ENCODE data around the gene AIRE. TPM values are rescaled to one million over a fixed set of nuclear protein-coding genes. Genes with fewer than 3 reads are reported as not detected.
A peak's percentile ranks its signal among the peaks of the same experiment; 100 is the strongest.
"Not testable (repeated sequence)": the region's sequence is repeated elsewhere in the genome, so short reads cannot be mapped to it uniquely, and the experiment has no call there.

AIRE gene
- polyA plus RNA-seq (2013, experiment 1 of 2) = 0.03 TPM
- 0.05 TPM for polyA plus RNA-seq (2013, experiment 2 of 2)

DNA sequence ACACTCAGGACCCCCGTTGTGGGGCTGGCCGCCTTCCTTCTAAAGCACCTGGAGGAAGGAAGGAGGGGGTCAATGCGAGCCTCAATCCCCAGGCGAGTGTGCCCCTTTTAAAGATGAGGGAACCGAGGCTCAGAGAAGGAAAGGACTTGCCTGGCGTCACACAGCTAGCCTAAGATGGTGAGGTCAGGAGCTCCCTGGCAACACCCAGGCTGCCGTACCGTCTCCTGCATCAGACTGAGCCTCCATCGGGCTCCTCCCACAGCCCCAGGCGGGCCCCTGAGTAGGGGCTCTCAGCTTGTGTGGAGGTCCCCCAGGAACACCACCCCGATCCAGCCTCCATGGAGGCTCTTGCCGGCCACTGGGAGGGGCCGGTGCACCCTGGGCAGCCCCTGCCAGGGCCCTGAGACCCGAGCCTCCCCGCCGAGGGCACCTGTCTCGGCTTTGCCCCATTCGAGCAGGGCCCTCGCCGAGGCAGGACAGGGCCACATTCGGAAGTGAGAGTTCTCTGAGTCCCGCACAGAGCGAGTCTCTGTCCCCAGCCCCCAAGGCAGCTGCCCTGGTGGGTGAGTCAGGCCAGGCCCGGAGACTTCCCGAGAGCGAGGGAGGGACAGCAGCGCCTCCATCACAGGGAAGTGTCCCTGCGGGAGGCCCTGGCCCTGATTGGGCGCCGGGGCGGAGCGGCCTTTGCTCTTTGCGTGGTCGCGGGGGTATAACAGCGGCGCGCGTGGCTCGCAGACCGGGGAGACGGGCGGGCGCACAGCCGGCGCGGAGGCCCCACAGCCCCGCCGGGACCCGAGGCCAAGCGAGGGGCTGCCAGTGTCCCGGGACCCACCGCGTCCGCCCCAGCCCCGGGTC lies at the start of gene AIRE:
Gene AIRE (plus strand): TSS at position 739 of the 855 bp plus-strand sequence. CDS start 131 bp downstream, outside the sequence.
- Histone ChIP-seq H3K27ac (ENCODE audit: low read length, poor library complexity, severe bottlenecking) (no peak within 1 kb of the TSS), H3K27me3 (ENCODE audit: control insufficient read depth in 1 of 2, insufficient read depth in 1 of 2, low read length in 2 of 2) (peaks cover 57 to 62% of the 10 kb centered on the region in 2 experiments), H2AK5ac (ENCODE audit: low read length, severe bottlenecking) (no peak within 1 kb of the TSS), H2BK120ac (ENCODE audit: low read depth, low read length) (no peak within 1 kb of the TSS), H2BK5ac (ENCODE audit: low read depth, low read length, poor library complexity, severe bottlenecking) (no peak within 1 kb of the TSS), H3K18ac (ENCODE audit: low read depth in 1 of 2, low read length in 2 of 2) (peak within 1 kb of the TSS in 1 of 2 experiments; percentile 55), H4K91ac (ENCODE audit: low read length) (no peak within 1 kb of the TSS), H3K4ac (ENCODE audit: low read depth in 1 of 2, low read length in 2 of 2) (no peak within 1 kb of the TSS), H2BK12ac (ENCODE audit: low read length in 2 of 2) (no peak within 1 kb of the TSS), H2BK15ac (ENCODE audit: low read depth, poor library complexity, severe bottlenecking) (no peak within 1 kb of the TSS), H3K4me1 (ENCODE audit: control insufficient read depth, insufficient read depth, low read depth, low read length) (peaks cover 8% of the 10 kb centered on the region), H3K4me3 (ENCODE audit: insufficient read depth in 1 of 2, low read depth in 1 of 2, low read length in 2 of 2) (no peak within 1 kb of the TSS), H3K9ac (ENCODE audit: low read length) (no peak within 1 kb of the TSS), H3K4me2 (ENCODE audit: low read length, poor library complexity, severe bottlenecking) (no peak within 1 kb of the TSS), H2AFZ (ENCODE audit: low read depth, low read length) (no peak within 1 kb of the TSS), H3K23ac (ENCODE audit: low read length in 2 of 2) (no peak within 1 kb of the TSS), H3K79me1 (replicated peaks; ENCODE audit: low read length, poor library complexity, severe bottlenecking) (no peaks in the 10 kb centered on the region), H3K14ac (ENCODE audit: low read length in 2 of 2) (no peak within 1 kb of the TSS), H4K8ac (ENCODE audit: low read length) (peak within 1 kb of the TSS; percentile 27), H3K36me3 (ENCODE audit: control insufficient read depth in 1 of 2, insufficient read depth in 2 of 2, low read depth in 1 of 2, low read length in 2 of 2) (no peaks in the 10 kb centered on the region), H3K9me3 (ENCODE audit: control insufficient read depth, low read length) (no peaks in the 10 kb centered on the region)
- DNase-seq = peak; percentile 57
- WGBS = 23% methylated on average over 43 of the region's 56 CpGs

DNA sequence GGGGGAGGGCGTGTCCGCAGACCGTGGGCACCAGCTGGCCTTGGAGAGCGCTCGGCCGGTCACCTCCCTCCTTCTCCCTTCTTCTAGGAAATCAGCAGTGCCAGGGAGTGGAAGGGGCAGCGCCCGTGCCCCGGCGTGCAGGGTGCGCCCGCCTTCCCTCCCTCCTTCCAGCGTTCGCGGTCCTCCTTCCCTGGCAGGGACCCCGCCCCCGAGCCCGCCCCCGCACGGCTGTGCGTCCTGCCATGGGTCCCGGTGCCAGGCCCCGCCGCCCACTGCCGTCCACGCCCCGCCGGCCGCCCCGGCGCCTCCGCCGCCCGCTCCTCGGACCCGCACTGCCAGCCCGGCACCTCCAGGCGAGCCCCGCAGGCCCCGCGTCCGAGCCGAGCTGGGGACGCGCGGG lies 45.3 kb upstream of the AIRE start:
- not testable (repeated sequence) for H3K14ac ChIP-seq (ENCODE audit: low read length in 2 of 2); H3K23ac ChIP-seq (ENCODE audit: low read length in 2 of 2); H3K9me3 ChIP-seq (ENCODE audit: control insufficient read depth, low read length); H3K18ac ChIP-seq (ENCODE audit: low read depth in 1 of 2, low read length in 2 of 2); H3K36me3 ChIP-seq (ENCODE audit: control insufficient read depth in 1 of 2, insufficient read depth in 2 of 2, low read depth in 1 of 2, low read length in 2 of 2); H2AK5ac ChIP-seq (ENCODE audit: low read length, severe bottlenecking); H3K27ac ChIP-seq (ENCODE audit: low read length, poor library complexity, severe bottlenecking); H3K4me3 ChIP-seq (ENCODE audit: insufficient read depth in 1 of 2, low read depth in 1 of 2, low read length in 2 of 2); H3K79me1 ChIP-seq (replicated peaks; ENCODE audit: low read length, poor library complexity, severe bottlenecking); H2BK12ac ChIP-seq (ENCODE audit: low read length in 2 of 2); H3K4me1 ChIP-seq (ENCODE audit: control insufficient read depth, insufficient read depth, low read depth, low read length); H3K27me3 ChIP-seq (ENCODE audit: control insufficient read depth in 1 of 2, insufficient read depth in 1 of 2, low read length in 2 of 2); H3K4ac ChIP-seq (ENCODE audit: low read depth in 1 of 2, low read length in 2 of 2); H4K8ac ChIP-seq (ENCODE audit: low read length); H2BK120ac ChIP-seq (ENCODE audit: low read depth, low read length); H3K4me2 ChIP-seq (ENCODE audit: low read length, poor library complexity, severe bottlenecking); H2BK5ac ChIP-seq (ENCODE audit: low read depth, low read length, poor library complexity, severe bottlenecking); H4K91ac ChIP-seq (ENCODE audit: low read length); H2AFZ ChIP-seq (ENCODE audit: low read depth, low read length); H3K9ac ChIP-seq (ENCODE audit: low read length); DNase-seq; H2BK15ac ChIP-seq (ENCODE audit: low read depth, poor library complexity, severe bottlenecking)
- WGBS = no CpG with 5 or more reads among the region's 46 CpGs

GRCh38 chr21:44240842-44241241 lies 44.8 kb upstream of the AIRE start, which contains the start of gene ICOSLG:
TSS of gene ICOSLG (minus strand) at chr21:44240943. CDS start at chr21:44240817, 126 bp downstream.
- no CpG with 5 or more reads among the region's 53 CpGs for WGBS
- not testable (repeated sequence) for H2BK5ac ChIP-seq (ENCODE audit: low read depth, low read length, poor library complexity, severe bottlenecking); H3K27ac ChIP-seq (ENCODE audit: low read length, poor library complexity, severe bottlenecking)

GRCh38 chr21:44241281-44241680 lies 44.4 kb upstream of the AIRE start:
- not testable (repeated sequence) for H3K36me3 ChIP-seq (ENCODE audit: control insufficient read depth in 1 of 2, insufficient read depth in 2 of 2, low read depth in 1 of 2, low read length in 2 of 2); H3K4me2 ChIP-seq (ENCODE audit: low read length, poor library complexity, severe bottlenecking); H3K4me3 ChIP-seq (ENCODE audit: insufficient read depth in 1 of 2, low read depth in 1 of 2, low read length in 2 of 2); H2BK120ac ChIP-seq (ENCODE audit: low read depth, low read length); H3K27me3 ChIP-seq (ENCODE audit: control insufficient read depth in 1 of 2, insufficient read depth in 1 of 2, low read length in 2 of 2); H3K4ac ChIP-seq (ENCODE audit: low read depth in 1 of 2, low read length in 2 of 2); DNase-seq; H3K23ac ChIP-seq (ENCODE audit: low read length in 2 of 2); H3K27ac ChIP-seq (ENCODE audit: low read length, poor library complexity, severe bottlenecking); H3K9ac ChIP-seq (ENCODE audit: low read length); H3K18ac ChIP-seq (ENCODE audit: low read depth in 1 of 2, low read length in 2 of 2); H2BK15ac ChIP-seq (ENCODE audit: low read depth, poor library complexity, severe bottlenecking); H2AK5ac ChIP-seq (ENCODE audit: low read length, severe bottlenecking); H2BK5ac ChIP-seq (ENCODE audit: low read depth, low read length, poor library complexity, severe bottlenecking); H3K4me1 ChIP-seq (ENCODE audit: control insufficient read depth, insufficient read depth, low read depth, low read length); H4K8ac ChIP-seq (ENCODE audit: low read length); H2AFZ ChIP-seq (ENCODE audit: low read depth, low read length); H2BK12ac ChIP-seq (ENCODE audit: low read length in 2 of 2); H3K9me3 ChIP-seq (ENCODE audit: control insufficient read depth, low read length); H3K14ac ChIP-seq (ENCODE audit: low read length in 2 of 2); H4K91ac ChIP-seq (ENCODE audit: low read length); H3K79me1 ChIP-seq (replicated peaks; ENCODE audit: low read length, poor library complexity, severe bottlenecking)
- no CpG with 5 or more reads among the region's 27 CpGs for WGBS

More at GRCh38 chr21:44240842-44241241, 44.8 kb upstream of the AIRE start, which contains the start of gene ICOSLG:
- not testable (repeated sequence) for H3K23ac ChIP-seq (ENCODE audit: low read length in 2 of 2); H3K27me3 ChIP-seq (ENCODE audit: control insufficient read depth in 1 of 2, insufficient read depth in 1 of 2, low read length in 2 of 2); H3K4me2 ChIP-seq (ENCODE audit: low read length, poor library complexity, severe bottlenecking); H2BK120ac ChIP-seq (ENCODE audit: low read depth, low read length); H4K91ac ChIP-seq (ENCODE audit: low read length); H3K9ac ChIP-seq (ENCODE audit: low read length); H4K8ac ChIP-seq (ENCODE audit: low read length); H3K9me3 ChIP-seq (ENCODE audit: control insufficient read depth, low read length); H3K79me1 ChIP-seq (replicated peaks; ENCODE audit: low read length, poor library complexity, severe bottlenecking); H3K36me3 ChIP-seq (ENCODE audit: control insufficient read depth in 1 of 2, insufficient read depth in 2 of 2, low read depth in 1 of 2, low read length in 2 of 2); H2BK15ac ChIP-seq (ENCODE audit: low read depth, poor library complexity, severe bottlenecking); DNase-seq; H3K14ac ChIP-seq (ENCODE audit: low read length in 2 of 2); H2AK5ac ChIP-seq (ENCODE audit: low read length, severe bottlenecking); H3K18ac ChIP-seq (ENCODE audit: low read depth in 1 of 2, low read length in 2 of 2); H3K4me3 ChIP-seq (ENCODE audit: insufficient read depth in 1 of 2, low read depth in 1 of 2, low read length in 2 of 2); H2AFZ ChIP-seq (ENCODE audit: low read depth, low read length); H2BK12ac ChIP-seq (ENCODE audit: low read length in 2 of 2); H3K4me1 ChIP-seq (ENCODE audit: control insufficient read depth, insufficient read depth, low read depth, low read length); H3K4ac ChIP-seq (ENCODE audit: low read depth in 1 of 2, low read length in 2 of 2)

Data from mesenchymal stem cell (in vitro differentiated cells and primary cell).